AG10803 (cell line): ENCODE results near the gene CD79A.

ENCODE experiments used
- DNase-seq: peaks from one replicate; pipeline ENCODE4 v3.0.0; 2010; ENCODE audit warnings: low read depth
- H3K4me3 ChIP-seq: 2 replicates; pipeline ENCODE4 v1.5.1; 2011; ENCODE audit warnings: mild to moderate bottlenecking, low read length, control low read depth
- TF ChIP-seq, protein P1 (sequence below): conservative IDR thresholded peaks from 2 replicates; pipeline ENCODE4 v1.5.1; 2011; ENCODE audit warnings: mild to moderate bottlenecking, low read length, control low read depth, inconsistent platforms

CD79A gene

DNA sequence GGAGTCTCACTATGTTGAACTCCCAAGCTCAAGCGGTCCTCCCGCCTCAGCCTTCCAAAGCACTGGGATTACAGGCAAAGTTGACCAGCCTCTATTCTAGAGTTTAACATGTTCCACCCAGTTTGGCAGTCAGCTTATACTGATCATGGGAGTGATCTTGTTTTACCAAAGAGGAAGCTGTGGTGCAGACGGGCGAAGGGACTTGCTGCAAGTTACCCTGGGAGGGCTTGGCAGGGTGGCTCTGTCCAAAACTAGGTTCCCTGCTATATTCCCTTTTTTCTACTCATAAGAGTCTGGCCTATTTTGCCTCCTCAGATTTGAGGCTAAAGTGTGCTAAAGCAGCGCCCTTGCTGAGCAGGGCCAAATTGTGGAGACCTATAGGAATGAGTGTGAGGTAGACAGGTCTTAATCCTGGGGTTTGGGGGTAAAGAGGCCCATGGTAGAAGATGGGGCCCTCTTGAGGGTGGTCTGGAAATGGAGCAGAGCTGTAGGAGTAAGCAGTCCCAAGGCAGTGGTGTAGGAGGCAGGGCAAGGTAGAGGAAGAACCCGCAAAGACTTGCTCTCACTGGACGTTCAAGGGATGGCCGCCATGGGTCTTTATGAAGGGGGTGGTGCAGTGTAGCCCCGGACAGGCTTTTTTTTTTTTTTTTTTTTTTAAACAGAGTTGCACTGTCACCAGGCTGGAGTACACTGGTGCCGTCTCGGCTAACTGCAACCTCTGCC, 13.7 kb upstream of the CD79A start:
- no peak overlapping the region; the same call in 1 of the 2 replicates for H3K4me3 ChIP-seq
- TF ChIP-seq, protein P1, sequence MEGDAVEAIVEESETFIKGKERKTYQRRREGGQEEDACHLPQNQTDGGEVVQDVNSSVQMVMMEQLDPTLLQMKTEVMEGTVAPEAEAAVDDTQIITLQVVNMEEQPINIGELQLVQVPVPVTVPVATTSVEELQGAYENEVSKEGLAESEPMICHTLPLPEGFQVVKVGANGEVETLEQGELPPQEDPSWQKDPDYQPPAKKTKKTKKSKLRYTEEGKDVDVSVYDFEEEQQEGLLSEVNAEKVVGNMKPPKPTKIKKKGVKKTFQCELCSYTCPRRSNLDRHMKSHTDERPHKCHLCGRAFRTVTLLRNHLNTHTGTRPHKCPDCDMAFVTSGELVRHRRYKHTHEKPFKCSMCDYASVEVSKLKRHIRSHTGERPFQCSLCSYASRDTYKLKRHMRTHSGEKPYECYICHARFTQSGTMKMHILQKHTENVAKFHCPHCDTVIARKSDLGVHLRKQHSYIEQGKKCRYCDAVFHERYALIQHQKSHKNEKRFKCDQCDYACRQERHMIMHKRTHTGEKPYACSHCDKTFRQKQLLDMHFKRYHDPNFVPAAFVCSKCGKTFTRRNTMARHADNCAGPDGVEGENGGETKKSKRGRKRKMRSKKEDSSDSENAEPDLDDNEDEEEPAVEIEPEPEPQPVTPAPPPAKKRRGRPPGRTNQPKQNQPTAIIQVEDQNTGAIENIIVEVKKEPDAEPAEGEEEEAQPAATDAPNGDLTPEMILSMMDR: no peak
- DNase-seq: no peak

DNA sequence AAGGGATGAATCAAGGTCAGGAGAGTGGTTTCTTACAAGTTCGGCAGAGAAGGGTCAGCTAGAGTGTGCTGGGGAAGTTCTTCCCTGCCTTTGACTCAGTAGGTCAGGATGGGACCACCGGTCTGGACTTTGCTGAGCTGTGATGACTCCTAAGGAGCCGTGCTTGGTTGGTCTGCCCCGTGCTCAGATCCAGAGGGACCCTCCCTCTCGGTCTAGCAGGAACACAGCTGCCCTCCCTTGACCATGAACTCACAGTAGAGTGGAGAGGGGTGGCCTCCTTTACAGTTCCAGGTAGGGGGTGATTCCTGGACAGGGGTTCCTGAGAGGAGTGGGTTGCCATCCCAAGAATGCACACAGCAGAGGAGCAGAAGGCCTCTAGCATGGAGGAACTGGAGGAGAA, 12.7 kb upstream of the CD79A start:
- DNase-seq: no peak
- TF ChIP-seq, protein P1: no peak
- H3K4me3 ChIP-seq: no peak overlapping the region

DNA sequence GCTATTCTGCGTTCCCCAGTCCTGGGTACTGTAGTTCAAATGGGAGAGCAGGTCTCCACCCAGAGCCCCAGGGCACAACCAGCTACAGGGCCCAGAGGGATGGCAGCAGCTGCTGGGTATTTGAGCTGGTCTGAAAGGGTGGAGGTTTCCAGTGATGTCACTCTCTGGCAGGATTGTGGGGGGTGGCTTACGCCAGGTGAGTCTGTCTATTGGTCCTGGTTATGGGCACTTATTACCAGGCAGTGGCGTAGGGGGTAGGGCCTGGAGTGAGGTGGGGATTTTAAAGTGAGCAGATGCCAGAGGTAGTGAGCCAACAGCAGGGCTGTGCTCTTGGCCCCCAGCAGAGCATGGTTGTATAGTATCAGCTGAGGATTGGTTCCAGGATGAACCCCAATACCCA, 10.8 kb upstream of the CD79A start:
- H3K4me3 ChIP-seq: no peak overlapping the region
- TF ChIP-seq, protein P1: no peak
- no peak for DNase-seq

DNA sequence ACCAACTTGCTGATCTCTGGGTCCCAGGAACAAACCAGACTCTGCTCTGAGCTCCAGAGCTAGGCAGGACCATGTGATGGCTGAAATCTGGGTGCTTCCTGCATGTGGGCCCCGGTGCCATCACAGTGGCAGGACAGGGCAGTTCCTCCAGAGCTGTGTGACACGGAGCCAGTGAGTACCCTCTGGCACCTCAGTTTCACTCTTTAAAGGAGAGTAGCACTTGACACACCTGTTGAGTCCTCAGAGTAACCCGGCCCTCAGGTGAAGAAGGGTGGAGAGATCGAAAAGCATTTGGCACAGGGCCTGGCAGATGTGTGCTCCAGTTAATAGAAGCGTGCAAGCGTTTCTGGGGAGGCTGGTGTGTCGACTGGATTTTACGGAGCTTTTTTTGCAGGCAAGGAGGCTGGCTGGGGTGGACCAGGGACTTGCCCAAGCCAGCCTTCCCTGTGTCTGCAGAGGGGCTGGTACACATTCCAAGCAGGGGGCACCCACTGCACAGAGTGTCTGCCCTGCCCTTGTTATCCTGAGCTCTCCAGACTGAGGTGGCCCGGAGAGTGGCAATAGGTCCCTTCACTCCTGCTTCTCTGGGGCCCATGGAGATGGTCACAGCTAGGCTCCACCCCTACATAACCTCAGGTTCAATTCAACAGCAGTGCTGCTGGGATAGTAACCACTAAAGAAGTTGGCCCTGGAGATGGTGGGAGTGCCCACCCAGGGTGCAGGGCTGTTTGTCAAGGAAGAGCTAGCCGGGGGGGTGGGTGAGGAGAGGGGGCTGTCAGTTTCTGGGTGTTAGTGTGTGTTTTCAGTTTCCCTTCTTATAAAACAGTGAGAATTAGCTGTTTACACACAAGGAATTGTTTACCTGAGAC, 8.7 kb upstream of the CD79A start:
- TF ChIP-seq, protein P1: no peak
- no peak for DNase-seq
- no peak overlapping the region for H3K4me3 ChIP-seq

DNA sequence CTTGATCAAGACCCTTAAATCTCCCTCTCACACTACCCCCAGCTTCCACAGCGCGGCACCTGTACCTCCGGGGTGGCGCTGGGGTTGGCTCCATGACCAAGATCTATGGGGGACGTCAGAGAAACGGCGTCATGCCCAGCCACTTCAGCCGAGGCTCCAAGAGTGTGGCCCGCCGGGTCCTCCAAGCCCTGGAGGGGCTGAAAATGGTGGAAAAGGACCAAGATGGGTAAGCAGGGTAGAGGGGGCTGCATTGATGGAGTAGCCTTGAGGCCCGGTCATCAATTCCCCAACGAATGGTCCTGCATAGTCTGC, 8.1 kb upstream of the CD79A start:
- TF ChIP-seq, protein P1: no peak
- H3K4me3 ChIP-seq: no peak overlapping the region

DNA sequence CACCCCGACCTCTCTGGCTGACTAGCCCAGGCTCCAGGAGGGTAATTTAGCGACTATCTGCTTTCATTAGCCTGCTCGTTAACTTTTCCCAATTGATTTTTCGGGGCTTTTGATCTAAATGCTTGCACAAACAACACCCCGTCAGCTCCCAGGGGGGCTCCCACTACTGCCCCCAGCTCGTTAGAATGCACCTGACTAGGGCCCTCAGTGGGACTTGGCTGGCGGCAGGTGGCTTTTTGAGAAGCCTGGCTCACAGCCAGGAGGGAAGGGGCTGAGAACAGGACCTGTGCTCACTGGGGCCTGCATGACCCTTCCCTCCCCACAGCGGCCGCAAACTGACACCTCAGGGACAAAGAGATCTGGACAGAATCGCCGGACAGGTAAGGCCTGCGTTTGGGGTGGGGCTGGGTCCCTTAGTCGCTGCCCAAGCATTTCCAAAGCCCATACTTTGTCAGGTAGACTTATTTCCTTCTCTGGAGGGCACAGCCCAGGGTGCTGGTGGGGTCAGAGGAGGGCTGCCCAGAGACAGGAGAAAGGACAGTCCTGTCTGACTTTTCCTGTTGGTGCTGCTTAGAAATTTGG, 7.6 kb upstream of the CD79A start:
- TF ChIP-seq, protein P1: no peak
- no peak for DNase-seq
- H3K4me3 ChIP-seq: no peak overlapping the region

More for the DNA sequence above, 8.1 kb upstream of the CD79A start:
- no peak for DNase-seq
